ENCODE data around the gene FRMD5.

Gene FRMD5

DNA sequence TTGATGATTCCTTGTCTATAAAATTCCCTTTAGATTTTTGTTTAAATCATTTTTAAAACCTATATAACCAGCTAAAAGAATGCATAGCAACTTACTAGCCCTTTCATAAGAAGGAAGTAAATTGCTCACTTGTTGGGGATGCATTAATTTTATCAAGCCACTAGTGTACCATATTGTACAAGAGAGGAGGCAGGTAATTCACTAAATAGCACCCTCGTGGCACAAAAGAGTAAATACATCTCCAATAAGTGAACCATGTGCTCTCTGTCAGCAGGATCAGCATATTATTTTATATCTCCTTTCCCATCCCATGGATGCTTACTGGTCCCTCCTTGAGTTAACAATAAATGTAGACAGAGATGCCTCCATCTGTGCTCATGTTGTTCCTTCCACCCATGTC is 34.3 kb downstream of the FRMD5 start:
- DNase-seq (ENCODE audit: low read depth in 2 of 2) = no peak

DNA sequence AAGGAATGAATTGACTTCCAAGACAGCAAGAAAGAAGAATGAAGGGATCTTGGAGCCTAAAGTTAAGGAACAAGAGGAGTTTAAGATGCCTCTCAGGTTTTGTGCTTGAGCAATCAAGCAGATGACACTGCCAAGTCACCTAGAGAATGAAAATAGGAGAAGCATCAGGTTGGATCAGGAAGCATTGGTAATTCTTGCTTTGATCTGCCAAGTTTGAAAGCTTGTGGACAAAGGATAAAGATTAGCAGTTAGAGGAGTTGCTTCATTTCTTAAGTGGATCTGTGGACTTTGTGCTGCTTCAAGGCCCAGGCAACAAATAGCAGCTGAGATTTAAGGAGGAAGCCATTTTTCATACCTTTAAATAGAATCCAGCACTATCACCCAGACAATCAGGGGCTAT is 35.6 kb downstream of the FRMD5 start:
- no peak for DNase-seq (ENCODE audit: low read depth in 2 of 2)

DNA sequence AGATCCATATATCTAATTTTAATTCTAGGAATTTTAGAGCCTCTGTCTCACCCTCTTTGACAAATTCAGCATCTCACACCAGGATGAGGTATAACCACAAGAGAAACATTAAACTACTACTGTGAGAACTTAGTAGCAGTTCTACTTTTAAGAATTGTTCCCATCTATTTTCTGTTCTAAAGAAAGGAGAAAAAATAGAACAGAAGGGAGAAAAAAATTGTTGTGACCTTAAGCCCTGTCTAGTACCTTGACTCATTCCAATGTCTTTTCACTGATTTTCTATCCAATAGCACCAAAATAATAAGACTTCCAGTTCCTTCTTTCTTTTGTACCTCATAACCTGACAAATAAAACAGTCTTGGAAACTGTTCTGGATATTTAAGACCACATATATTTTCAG is 37.0 kb downstream of the FRMD5 start:
- no peak for DNase-seq (ENCODE audit: low read depth in 2 of 2)

DNA sequence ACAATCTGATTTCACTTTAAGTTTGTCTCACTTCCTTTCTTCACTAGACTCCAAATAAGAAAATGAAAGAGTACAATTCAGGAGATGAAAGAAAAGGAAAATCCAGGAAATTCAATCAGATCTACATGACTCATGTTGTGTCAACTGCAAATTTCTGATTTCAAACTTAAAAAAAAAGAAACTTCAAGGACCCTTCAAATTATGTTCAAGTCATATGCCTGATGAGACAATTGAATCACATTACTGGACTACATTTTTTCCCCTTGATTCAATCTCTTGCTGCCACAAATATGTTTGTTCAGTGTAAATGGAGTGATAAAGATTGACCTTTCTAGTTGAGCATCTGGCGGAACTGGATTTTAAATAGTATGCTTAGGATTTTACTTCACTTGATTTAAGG is 37.4 kb downstream of the FRMD5 start:
- no peak for DNase-seq (ENCODE audit: low read depth in 2 of 2)

DNA sequence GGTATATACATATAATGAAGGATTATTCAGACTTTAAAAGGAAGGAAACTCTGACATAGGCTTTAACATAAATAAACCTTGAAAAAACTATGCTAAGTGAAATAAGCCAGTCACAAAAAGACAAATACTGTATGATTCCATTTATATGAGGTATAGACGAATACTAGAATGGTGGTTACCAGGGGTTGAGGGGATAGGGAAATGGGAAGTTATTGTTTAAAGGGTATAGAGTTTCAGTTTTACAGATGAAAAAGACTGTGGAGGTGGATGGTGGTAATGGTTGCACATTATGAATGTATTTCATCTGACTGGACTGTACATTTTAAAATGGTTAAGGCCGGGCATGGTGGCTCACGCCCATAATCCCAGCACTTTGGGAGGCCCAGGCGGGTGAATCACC is 41.7 kb downstream of the FRMD5 start:
- no peak for DNase-seq (ENCODE audit: low read depth in 2 of 2)

DNA sequence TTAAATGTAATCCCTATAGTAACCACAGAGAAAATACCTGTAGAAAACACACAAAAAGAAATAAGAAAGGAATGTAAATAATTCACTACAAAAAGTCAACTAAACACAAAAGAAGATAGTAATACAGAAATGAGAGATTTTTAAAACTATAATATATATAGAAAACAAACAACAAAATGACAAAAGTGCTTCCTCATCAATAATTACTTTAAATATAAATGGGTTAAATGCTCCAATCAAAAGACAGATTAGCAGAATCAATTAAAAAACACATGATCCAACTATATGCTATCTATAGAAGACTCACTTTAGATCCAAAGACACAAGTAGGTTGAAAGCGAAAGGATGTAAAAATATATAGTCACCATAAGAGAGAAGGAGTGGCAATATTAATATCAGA is 45.8 kb downstream of the FRMD5 start:
- no peak for DNase-seq (ENCODE audit: low read depth in 2 of 2)

DNA sequence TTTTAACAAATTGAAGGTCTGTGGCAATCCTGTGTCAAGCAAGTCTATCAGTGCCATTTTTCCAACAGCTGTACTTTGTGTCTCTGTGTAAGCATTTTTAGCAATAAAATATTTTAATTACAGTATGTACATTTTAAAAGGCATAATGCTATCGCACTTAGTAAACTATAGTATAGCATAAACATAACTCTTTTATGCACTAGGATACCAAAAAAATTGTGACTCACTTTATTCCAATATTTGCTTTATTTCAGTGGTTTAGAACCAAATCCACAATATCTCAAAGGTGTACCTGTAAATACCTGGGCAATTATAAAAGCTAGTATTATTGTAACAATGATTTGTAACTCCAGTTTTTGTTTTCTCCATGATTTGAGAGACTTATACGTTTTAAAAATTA is 46.5 kb downstream of the FRMD5 start:
- no peak for DNase-seq (ENCODE audit: low read depth in 2 of 2)

DNA sequence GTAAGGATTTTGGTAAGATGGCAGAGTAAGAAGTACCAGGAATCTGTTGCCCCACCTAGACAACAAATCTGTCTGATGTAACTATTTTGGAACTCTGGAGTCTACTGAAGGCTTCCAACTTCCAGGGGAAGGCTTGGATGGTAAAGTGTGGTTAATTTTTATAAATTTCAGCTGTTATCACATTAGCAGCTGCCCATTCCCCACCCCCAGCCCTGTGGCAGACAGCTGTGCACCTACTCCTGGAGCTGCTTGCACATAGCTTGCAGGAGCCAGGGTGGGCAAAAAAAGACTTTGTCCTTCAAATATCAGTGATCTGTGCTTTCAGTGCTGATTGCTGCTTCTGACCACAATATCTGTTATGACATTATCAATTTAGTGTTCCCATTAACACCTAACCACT is 47.4 kb downstream of the FRMD5 start:
- no peak for DNase-seq (ENCODE audit: low read depth in 2 of 2)

DNA sequence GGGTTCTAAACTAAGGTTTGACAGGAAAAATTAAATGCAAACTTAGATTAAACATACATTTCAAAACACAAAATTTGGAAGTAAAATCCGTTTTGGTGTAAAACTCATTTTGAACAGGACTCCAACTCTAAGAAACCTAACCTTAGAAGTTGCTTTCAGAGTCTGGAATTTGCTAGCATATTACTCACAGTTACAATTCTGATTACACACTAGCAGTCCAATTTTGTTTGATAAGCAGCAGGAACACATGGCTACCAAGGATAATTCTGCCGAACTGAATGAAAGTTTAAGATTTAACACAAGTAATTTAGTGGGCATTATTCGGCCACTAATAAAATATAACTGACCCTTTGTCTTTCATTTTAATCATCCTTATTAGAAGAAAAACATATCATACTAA is 49.6 kb downstream of the FRMD5 start:
- DNase-seq (ENCODE audit: low read depth in 2 of 2) = no peak

DNA sequence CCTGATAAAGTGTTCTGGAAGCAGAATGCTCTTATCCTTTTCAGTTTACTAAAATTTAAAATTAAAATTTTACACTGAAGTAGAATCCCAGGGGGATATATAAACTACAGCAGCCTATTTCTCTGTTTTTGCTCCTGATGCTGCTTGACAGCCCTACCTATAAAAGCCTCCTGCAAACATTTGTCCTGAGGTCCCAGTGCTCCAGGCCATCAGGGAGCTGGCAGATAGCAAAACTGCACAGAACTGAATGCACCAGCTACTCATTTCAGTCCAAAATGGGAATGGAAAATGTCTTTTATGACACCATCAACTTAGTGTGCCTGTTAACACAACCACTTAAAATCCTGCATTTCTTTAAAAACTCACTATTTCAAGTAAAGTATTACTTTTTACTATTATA is 50.1 kb downstream of the FRMD5 start:
- DNase-seq (ENCODE audit: low read depth in 2 of 2) = no peak

DNA sequence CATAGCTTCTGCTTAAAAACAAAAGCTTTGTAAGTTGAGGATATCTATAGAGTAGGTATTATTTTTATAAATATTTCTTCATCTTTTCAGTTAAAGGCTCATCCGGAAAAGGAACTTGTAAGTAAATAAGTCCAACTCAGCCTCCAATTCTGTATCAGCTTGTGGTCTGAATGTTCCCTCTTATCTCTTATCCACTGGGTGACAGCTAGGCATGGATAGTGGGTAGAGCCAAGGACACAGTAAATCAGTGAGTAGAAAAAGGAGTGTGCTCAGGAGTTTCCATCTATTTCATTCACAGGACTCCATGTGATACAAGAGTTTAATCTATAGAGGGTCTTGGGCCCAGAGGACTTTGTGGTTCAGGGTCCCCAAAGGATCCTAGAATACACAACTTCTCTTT is 50.9 kb downstream of the FRMD5 start:
- DNase-seq (ENCODE audit: low read depth in 2 of 2) = no peak

DNA sequence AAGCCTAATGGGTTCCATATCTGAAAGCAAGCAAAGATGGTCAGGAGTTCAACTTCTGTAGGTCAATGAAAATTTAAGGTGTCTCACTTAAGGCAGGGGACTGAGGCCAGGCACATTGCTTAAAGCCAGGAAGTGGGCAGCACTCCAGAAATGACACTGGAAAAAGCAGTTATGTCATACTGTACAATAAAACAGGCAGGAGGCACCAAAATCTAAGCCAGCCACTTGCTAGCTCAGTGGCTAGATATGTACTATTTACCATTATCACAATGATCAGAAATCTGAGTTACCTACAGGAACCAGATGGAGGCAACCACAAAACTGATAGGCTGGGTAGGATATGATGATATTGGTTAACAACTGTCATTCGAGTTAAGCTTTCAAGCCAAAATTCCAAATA is 57.3 kb downstream of the FRMD5 start:
- DNase-seq (ENCODE audit: low read depth in 2 of 2) = no peak

GRCh38 chr15:44136991-44137477 is 58.0 kb downstream of the FRMD5 start:
- DNase-seq (ENCODE audit: low read depth in 2 of 2) = no peak

GRCh38 chr15:44132057-44132456 is 63.0 kb downstream of the FRMD5 start:
- DNase-seq (ENCODE audit: low read depth in 2 of 2) = no peak

DNA sequence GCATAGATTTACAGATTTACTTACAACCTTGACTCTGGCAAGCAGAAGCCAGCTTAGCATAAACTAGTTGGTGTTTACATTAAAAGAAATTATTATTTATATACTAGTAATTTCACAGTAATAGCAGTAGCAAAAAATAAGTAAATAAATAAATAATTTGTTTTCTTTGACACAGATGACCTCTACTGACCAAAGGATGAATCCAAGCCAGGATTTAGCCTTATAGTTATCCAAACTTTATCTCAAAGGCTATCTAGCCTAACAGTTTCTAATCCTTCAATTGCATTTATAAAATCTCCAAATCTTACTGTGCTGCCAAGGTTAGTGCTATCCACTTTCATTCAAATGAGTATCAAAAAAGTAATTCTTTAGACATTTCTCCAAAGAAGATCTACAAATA is 64.3 kb downstream of the FRMD5 start:
- DNase-seq (ENCODE audit: low read depth in 2 of 2) = no peak

DNA sequence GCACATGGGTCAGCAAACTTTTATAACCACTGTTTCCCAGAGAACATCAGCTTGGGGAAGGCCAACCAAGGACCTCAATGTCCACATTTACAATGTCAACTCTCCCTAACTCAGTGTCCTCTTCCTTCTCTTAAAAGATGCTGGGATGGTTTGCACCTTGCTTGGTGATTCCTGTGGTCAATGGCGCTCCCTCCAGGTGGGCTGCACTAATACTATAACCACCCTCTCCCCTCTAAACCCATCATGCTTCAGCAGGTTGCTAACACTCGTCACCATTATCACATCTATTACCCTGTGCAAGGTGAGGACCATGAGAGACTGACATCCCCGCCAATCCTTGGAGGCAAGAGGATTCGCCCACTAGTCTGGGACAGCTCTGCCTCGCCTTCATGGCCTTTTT is 65.2 kb downstream of the FRMD5 start:
- no peak for DNase-seq (ENCODE audit: low read depth in 2 of 2)

GRCh38 chr15:44128443-44128842 is 66.6 kb downstream of the FRMD5 start:
- no peak for DNase-seq (ENCODE audit: low read depth in 2 of 2)

DNA sequence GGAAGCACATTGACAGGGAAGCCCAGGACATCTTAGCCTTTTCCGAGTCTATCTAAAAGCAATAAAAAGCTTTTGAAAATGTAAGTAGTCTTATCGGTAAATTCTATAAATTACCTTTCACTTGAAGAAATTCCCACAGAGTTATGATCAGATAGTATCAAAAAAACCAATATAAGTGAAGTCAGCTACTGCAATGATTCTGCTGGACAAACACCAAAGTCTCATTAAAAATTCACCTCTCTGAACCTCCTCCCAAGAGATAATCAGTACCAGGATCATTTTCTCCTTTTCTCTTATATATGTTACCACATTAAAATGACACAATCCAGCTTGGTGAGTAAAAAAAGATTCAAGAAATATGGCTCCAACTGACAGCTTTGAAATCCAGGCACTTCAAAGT is 69.2 kb downstream of the FRMD5 start:
- no peak for DNase-seq (ENCODE audit: low read depth in 2 of 2)

GRCh38 chr15:44102675-44103254 is 92.3 kb downstream of the FRMD5 start:
- no peak for DNase-seq (ENCODE audit: low read depth in 2 of 2)

- DNase-seq (ENCODE audit: low read depth in 2 of 2) = no peak
Observed at GRCh38 chr15:44101944-44102343, 93.1 kb downstream of the FRMD5 start.

DNA sequence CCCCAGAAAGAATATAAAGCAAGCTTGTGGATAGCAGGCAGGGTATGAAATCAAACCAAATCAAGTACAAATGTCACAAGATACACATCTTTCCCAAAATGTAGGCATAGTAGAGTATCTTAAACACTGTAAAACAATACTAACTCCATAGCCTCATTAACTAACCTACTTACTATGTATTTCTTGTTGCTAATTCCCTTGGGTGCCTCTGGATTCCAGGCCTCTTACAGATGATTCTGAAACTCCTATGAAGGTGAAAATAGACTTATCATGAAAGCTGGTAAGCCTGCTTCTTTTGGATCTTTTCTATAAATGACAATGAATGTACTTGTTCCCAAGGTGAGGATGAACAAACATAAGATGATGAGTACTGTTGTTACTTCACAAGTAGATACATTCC is 93.8 kb downstream of the FRMD5 start:
- DNase-seq (ENCODE audit: low read depth in 2 of 2) = no peak

GRCh38 chr15:44099671-44100070 is 95.4 kb downstream of the FRMD5 start:
- DNase-seq (ENCODE audit: low read depth in 2 of 2) = no peak

- DNase-seq (ENCODE audit: low read depth in 2 of 2) = no peak
Observed at GRCh38 chr15:44097552-44097951, 97.5 kb downstream of the FRMD5 start.

DNA sequence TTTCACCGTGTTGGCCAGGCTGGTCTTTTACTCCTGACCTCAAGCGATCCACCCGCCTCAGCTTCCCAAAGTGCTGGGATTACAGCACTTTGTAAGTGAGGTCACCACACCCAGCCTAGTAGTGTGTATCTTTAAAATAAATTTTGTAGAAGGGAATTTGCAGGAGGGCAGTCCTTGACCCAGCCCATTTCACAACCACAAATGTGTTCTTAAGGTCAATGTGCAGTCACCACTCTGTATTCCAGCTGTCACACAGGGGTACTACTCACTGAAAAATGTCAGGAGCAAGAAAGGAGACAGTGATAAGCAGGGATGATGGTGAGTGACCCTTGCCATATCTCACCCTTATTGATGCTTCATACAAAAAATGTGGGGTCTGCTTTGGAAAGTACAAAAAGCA is 98.5 kb downstream of the FRMD5 start:
- no peak for DNase-seq (ENCODE audit: low read depth in 2 of 2)

GRCh38 chr15:44094781-44095180 is 100.3 kb downstream of the FRMD5 start:
- DNase-seq (ENCODE audit: low read depth in 2 of 2) = no peak
